GM18861 (cell line): ENCODE results near the gene ROR1.

Experiments used
- ATAC-seq: cut with Tn5 transposase; IDR thresholded peaks from one replicate; pipeline ENCODE4 v1.9.1; 2021; ENCODE audit not compliant: unreplicated experiment

ROR1 gene

DNA sequence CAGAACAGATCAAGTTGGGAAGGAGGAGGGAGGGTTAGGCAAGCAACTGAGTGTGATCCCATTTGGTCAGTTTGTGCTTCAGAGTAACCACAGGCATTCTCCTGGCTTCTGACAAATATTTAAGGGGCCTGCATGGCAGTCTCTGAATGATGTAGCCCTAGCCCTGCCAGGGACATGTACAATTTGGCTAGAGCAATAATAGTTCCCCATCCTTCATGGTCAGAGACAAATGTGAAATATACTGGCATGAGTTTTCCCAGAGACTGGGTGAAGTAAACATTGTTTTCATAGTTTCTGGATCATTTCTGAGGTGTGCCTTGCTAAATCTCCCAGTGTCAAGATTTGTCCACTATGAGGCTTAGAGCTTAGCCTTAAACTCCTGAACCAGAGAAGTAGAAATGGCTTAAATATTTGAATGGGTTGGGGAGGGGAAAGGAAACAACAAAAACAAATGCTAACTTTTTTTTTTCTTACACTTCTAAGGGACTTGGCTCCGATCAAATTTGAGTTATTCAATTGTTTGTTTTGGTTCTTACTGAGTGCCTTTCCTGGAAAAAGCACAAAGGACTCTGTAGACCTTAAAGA lies 387.6 kb downstream of the ROR1 start:
- no peak for ATAC-seq

GRCh38 chr1:64162151-64162550 lies 388.3 kb downstream of the ROR1 start:
- no peak for ATAC-seq

GRCh38 chr1:64162804-64163203 lies 389.0 kb downstream of the ROR1 start:
- no peak for ATAC-seq

DNA sequence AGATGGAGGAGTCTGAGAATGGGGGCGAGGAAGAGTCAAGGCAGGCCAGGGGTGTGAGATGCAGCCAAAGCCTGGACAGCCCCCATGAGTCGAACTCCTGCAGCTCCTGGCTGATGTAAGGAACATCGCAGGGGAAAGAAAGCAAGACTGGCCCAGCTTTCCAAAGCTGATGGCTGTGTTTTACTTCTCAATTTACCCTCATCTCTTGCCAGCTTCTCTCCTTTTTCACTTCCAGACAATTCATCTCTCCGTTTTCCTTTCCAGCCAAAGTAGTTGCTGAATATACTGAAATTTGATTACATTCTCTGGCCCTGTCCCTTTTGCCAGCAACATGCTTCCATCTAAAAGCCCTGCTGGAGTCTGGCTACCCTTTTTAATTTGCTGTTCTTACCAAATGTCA lies 389.6 kb downstream of the ROR1 start:
- no peak for ATAC-seq

- no peak for ATAC-seq
These were observed 390.2 kb downstream of the ROR1 start for GRCh38 chr1:64163970-64164369.

DNA sequence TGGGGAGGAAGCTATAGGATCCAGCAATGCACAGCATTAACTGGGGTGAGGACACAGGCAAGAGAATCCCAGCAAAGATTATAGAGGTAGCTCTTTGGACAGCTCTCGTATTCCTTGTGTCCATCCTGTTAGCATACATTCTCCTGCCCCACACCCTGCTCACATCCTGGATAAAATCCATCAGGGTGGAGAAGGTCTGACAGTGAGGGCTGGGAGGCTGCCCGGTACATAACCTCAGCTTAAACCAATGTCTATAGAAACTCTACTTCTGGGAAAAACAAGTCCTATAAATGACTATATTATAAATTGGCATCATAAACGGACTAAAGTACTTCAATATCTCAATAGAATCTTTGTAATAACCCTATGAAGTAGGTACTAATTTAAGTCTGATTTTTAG lies 392.8 kb downstream of the ROR1 start:
- no peak for ATAC-seq

DNA sequence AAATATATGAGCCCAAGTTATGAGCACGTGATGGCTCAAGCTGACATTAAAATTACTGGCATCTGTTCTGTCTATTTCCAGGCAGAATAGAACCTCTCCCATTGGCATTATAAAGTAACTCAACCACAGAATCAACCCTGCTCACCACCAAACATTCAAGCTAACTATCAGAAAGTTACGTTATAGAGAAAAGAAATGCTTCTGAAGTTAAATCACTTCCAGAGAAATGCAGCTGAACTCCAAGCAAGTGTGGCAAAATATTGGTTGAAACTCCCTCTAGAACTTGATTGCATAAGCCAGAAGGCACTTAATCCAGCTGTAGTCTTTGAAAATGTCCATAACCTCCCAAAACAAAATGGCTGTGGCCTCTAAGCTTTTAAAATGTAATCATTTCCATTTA lies 393.4 kb downstream of the ROR1 start:
- ATAC-seq, result no peak

- ATAC-seq, result no peak
These were observed 397.4 kb downstream of the ROR1 start for GRCh38 chr1:64171246-64171645.

DNA sequence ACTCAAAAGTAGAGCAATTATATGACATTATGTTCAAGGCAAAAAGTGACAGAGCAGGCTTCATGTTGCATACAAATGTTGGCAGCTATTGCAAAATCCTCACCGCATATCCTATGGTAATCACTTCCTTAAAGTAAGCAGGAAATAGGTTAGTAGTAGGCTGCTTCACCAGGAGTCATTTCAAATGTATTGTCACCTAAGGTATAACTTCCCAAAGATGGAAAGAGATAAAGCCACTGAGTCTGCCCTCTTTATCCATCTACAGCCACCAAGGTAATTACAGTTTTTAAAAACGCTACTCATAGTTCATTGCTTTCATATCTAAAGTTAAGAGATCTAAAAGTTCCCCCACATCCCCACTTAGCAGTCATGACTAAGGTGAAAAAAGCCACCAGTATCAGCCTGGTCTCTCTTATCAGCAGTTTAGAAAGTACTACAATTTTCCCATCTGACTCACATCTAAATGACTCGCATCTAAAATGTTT lies 398.0 kb downstream of the ROR1 start:
- peak; percentile 68 for ATAC-seq

DNA sequence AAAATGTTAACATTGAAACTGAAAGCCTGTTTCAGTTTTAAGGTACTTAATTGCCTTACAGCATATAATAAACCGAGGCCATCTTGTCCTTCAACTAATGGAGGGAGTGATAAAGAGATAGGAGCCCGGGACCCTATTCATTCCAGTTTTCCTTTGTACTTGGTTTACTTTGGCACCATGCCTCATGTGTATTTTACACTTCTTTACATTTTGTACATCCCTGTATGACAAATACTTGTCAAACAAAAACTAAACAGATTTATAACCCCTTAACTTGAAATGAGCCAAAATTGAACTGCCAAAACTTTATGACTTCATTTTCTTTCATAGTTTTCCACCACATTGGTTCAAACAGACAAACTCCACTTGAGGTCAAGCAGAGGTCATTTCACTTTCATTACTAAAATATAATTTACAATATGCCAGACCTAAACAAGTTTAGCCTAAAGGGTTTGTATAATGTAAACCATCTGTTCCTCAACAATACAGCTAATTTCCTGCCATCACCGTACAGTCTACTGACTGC lies 398.7 kb downstream of the ROR1 start:
- peak; percentile 40 for ATAC-seq

- ATAC-seq, result no peak
These were observed 399.6 kb downstream of the ROR1 start for GRCh38 chr1:64173336-64173940.

DNA sequence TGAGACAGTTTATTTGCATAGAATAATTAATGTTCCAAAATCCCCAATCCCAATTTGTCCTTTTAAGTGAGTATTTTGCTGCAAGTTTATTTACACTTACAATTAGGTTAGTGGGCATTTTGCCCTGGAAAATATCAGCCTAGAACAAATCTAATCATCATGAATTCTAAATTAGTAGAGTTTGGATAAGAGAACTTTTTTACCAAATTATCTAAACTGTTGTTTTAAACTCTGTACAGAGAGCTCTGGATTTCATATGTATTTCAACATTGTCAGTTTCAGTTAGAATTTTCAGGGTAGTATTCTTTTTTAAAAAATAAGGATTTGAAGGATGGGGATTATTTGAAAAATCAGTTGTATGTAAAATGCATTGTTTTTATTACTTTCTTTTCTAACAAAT lies 401.8 kb downstream of the ROR1 start:
- ATAC-seq, result no peak

GRCh38 chr1:64176659-64177058 lies 402.8 kb downstream of the ROR1 start:
- ATAC-seq, result no peak

- ATAC-seq, result no peak
These were observed 405.8 kb downstream of the ROR1 start for GRCh38 chr1:64179588-64179987.

DNA sequence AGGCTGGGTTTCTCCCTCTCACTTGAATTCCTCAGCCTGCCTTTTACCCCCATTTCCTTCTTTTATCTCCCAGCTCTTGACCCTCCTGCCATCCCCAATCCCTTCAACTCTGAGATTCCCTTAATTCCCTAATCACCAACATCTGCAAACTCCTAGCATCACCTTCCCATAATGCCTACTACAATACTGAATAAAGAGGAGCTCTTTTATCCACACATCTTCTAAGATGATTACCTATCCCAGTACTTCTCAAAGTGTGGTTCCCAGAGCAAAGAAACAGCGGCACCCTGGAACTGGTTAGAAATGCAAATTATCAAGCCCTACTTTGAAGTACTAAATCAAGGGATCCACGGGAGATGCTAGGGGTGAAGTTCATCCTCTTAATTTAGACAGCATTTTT lies 408.4 kb downstream of the ROR1 start:
- ATAC-seq, result no peak

DNA sequence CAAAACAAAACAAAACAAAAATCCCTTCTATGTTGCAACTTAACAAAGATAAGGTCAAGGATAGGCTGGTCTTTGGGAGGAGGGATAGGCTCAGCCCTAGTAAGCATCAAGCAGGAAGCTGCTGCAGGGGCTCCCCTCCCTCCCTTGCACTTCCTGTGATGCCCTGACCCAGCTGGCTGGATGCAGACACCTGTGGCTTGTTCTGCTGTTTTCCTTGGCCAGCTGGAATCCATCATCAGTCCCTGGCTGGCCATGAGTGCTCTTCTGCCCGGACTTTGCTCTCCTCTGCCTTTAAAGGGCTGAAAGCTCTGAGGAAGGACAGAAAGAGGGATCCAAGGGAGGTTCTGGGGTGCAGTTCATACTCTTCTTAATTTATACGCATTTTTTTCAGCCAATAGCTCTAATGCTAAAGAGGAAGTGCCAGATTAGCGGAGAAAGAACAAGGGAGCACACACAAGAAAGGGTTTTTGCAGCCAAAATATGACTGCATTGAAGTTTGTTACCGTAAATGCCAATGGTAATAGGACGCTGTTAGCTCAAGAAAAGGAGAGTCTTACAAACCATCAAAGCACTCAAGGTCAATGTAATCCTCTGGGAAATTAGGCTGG lies 409.7 kb downstream of the ROR1 start:
- ATAC-seq, result no peak

DNA sequence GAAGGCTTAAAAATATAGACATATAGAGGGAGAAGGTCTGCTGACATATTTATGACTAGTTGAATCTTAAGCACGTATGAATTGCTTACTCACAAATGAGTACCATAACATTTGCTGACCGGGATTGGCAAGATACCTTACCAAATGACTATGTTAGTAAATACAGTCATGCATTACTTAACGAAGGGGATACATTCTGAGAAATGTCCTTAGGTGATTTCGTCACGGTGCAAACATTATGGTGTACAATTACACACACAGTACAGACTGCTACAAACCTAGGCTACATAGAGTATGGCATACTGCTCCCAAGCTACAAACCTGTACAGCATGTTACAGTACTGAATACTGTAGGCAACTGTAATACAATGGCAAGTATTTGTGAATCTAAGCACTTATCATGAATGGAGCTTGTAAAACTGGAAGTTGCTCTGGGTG lies 410.2 kb downstream of the ROR1 start:
- ATAC-seq, result no peak

DNA sequence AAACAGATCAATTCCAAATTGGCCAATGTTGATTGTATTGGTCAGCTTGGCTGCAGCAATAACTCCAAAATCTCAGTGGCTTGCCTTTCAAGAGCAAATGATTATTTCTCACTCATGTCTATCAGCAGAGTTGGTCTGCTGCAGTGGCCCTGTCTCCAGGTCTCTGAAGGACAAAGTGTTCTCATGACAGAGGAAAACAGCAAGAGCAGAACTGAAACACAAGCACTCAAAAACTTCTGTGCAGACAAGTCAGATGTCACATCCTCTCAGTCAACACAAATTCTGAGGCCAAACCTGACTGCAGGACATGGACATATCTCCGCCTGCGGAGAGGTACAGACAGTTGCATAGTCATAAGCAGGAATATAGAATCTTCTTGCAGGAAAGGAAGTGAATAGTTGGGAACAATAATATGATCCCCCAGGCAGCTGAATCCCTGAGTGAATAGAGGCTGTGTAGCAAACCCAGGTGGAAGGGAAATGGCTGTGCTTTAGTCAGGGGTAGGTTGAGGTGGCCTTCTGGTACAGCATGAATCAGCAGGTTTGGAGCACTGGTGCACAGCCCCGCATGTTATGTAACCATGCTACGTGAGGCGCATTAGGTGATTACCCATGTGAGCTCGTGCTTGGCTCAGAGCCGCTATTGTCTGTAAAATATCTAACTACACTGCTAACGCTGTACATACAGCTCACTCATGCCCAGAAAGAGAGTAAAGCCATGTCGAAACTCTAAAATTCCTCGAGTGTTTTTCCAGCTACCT lies 412.5 kb downstream of the ROR1 start:
- ATAC-seq, result no peak

- ATAC-seq, result no peak
These were observed 413.1 kb downstream of the ROR1 start for GRCh38 chr1:64186898-64187280.

GRCh38 chr1:64187646-64188045 lies 413.8 kb downstream of the ROR1 start:
- ATAC-seq, result no peak

DNA sequence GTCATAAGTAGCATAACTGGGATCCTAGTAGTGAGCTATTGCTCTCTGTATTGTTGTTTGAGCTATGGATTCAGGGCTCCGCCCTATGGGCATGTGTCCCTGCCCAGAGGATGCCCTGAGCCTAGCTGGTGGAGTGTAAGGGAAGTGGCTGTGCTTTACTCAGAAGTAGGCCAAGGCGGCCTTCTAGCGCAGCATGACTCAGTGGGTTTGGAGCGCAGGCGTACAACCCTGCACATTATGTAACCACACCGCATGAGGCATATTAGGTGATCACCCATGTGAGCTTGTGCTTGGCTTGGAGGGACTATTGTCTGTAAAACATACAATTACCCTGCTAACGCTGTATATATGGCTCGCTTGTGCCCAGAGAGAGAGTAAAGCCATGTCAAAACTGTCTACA lies 418.5 kb downstream of the ROR1 start:
- no peak for ATAC-seq
